Measurements from ENCODE around the gene TBC1D22B.

Gene TBC1D22B

DNA sequence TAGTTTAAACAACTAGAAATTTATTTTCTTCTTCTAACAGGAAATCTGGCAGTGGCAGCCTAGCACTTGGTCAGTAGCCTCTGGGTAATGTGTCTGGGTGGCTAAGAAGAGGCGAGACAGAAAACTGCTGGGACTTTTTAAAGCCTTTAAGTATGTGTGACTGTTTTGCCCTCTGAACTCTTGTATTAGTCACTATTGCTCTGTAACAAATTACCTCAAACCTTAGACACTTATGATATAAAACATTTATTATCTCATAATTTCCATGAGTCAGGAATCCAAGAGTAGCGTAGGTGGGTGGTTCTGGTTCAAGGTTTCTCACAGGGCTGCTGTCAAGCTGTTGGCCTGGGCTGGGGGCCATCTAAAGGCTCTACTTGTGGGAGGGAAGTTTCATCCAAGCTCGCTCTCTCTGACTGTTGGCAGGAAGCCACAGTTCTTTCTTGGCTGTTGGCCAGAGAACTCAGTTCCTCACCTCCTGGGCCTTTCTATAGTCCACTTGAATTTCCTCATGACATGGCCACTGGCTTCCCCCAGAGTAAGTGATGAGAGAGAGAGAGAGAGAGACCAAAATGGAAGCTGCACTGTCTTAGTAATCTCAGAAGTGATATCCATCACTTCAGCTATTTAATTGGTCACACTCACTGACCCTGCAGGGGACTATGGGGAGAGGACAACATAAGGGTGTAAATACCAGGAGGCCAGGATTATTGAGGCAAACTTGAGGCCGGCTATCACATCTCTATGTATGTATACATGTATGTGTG lies 17.4 kb upstream of the TBC1D22B start:
- peak; percentile 75 for DNase-seq (ENCODE audit: low read depth)

DNA sequence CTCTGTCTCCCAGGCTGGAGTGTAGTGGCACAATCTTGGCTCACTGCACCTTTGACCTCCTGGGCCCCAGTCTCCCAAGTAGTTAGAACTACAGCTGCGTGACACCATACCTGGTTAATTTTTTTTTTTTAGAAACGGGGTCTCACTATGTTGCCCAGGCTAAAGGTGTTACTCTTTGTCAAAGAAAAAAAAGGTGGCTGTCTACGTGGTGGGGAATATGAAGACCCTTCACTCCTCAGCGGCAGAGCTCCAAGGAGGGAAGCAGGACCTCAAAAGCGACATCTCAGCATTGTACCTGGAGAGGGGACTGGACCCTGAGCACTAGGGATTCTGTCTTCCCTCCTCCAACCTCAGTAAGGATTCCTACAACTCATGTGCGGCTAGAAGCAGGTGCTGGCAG lies 16.4 kb upstream of the TBC1D22B start:
- DNase-seq (ENCODE audit: low read depth), result no peak

DNA sequence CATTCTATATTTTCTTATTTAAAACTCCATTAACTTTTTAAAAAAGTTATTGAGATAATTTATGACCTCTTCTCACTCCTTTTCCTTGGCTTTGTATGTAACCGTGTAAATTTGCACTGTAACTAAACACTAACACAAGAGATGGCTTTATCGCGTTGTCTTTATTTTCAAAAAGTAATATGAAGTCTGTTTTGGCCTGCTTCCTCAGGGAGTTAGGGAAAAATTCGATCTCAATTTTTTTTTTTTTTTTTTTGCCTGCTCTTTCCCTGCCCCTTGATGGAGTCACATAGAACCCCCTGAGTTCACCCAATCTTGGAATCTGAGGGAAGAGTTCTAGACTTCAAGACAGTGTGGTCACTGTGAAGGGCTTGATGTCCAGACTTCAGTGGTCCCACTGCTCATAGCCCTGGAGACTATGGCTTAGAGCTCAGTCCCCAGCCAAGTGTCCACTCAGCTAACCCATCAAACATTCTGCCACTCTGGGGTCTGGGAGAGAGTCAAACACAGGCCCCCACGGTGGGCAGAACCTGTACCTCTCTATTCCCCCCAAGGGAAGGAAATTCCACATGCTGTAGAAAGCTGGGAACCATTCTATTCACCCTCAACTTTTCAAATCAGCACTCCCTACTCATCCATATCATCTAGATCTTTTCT lies 15.7 kb upstream of the TBC1D22B start:
- no peak for DNase-seq (ENCODE audit: low read depth)

DNA sequence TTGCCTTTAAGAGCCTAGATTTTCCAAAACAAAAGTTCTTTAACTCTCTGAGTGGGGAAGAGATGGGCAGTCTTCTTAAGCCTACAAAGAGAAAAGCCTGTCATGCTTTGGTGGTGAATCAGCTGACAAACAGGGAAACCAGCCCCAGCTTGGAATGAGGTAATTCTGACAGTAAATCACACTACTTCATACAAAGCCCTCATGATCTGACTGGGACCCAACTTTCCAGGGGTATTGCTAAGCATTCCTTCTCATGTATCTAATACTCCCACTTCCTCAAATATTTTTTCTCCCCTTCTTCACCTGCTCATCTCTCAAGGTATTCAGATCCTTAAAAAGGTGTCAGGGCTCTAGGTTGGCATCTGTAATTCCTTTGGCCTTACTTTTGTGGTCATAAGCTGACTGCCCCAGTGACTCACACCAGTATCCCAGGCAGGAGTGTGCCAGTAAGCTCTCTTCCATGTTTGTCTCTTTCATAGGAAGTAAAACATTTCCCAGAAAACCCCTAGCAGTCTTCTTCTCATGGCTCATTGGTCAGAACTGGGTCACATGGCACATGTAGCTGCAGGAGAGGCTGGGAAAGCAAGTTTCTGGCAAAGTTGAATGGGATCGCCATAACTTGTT lies 15.0 kb upstream of the TBC1D22B start:
- no peak for DNase-seq (ENCODE audit: low read depth)

DNA sequence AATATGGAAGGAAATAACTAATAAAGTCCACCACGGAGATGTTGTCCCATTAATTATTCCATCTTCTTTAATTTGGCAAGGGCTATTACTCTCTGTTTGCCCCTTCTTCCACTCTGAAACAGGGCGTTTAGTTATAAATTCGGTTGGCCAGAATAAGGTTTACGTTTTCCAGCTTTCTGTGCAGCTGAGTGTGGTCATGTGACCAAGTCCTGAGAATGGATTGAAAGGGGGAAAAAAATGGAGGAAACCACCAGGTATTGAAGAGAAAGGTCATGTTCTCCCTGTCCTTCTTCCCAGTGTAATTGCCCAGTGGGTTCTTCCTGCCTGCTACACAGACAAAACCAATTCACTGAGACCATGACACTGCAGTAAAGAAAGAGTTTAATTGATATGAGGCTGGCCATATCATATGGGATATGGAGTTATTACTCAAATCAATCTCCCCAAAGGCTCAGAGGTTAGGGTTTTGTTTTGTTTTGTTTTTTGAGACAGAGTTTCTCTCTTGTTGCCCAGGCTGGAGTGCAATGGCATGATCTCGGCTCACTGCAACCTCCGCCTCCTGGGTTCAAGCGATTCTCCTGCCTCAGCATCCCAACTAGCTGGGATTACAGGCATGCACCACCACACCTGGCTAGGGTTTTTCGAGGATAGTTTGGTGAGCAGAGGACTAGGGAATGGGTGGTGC lies 14.3 kb upstream of the TBC1D22B start:
- DNase-seq (ENCODE audit: low read depth), result no peak

DNA sequence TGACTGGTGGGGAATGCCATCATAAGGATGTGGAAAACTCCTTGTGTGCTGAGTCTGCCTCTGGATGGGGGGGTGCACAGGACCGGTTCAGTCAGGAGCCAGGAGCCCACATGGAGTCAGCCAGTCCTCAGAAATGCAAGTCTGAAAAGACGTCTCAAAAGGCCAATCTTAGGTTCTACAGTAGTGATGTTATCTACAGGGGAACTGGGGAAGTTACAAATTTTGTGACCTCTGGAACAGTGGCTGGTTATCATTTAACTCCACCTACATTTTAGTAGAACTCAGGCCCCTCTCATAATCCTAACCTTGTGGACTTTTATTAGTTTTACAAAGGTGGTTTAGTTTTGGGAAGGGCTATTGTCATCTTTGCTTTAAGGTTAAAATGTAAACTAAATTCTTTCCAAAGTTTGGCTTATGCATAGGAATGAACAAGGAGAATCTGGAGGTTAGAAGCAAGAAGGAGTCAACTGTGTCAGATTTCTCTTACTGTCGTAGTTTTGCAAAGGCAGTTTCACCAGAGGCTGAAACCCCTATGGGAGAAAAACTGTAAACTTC lies 13.7 kb upstream of the TBC1D22B start:
- DNase-seq (ENCODE audit: low read depth), result no peak

DNA sequence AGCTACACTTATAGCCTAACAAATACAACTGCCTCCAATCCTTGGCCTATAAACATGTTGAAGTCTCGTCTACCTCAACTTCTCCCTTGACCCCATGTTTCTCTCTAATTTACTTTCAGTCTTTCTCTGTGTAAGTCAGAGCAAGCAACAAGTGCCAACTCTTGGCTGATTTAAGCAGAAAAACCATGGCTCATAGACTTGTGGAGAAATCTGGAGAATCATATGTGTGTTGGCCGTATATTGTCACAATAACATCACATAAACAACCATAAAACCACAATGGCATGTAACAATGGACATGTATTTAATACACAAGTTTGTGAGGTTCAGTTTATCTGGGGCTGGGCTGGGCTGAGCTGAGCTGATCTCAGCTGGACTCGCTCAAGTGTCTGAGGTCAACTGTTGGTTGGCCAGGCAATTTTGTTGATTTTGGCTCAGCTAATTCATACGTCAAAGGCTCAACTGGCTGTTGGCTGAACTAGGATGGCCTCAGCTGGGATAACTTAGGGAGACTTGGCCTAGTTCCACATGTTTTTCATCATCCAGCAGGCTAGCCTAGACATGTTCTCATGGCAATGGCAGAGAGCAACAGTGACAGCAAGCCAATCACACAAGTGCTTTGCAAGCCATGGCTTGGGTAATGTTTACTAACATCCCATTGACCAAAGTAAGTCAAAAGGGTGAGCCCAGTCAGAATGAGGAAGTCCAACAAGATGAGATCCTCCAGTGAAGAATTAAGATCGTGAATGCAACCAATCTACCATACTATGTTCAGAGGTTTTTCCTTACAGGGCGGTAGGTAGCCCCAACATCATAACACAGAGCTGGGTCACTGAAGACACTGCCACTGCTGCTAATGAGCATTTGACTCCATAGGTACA lies 12.9 kb upstream of the TBC1D22B start:
- DNase-seq (ENCODE audit: low read depth), result no peak

DNA sequence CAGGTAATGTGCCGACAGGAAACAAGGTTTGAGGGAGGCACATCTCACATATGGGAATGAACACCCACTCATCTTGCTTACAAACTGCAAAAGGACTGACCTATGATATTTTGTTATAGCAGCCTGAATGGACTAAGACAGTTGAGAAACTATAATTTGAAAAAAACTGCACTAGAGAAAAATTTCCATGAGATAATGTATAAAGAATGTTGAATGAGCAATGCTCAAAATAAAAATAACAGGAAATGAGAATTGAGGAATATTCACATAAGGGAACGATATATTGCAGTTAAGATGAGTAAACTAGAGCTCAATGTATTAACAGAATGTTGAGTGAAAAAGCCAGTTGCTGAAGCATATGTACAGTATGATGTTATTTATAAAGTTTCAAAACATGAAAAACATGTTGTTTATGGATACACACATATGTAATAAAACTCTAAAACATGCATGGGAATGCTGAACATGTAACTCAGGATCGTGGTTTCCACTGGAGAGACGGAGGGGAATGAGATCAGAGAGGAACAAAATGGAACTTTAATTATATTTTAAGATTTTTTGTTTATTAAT lies 6.3 kb upstream of the TBC1D22B start:
- no peak for DNase-seq (ENCODE audit: low read depth)

DNA sequence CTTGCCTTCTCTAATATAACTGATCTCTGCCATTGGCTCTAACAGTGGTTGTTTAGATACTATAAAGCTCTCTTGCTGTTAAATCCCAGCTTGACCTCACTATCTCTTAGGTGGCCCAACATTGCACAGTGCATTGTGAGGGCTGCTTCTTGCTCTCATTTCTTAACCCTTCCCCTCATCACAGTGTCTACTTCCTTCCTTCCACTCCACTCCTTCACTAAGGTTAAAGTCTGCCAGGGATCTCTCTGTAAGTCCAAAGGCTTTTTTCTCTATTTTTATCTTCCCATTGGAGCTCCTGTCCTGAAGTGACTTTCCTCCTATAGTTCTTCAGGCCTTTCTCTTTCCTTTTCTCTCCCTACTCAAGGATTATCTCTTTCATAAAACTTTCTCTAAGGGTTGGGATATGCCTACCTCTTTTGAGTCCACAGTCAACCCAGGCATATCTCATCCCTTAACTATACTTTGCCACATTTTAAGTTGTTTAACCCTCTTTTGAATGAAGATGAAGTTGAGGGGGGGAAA lies 4.0 kb upstream of the TBC1D22B start:
- no peak for DNase-seq (ENCODE audit: low read depth)

DNA sequence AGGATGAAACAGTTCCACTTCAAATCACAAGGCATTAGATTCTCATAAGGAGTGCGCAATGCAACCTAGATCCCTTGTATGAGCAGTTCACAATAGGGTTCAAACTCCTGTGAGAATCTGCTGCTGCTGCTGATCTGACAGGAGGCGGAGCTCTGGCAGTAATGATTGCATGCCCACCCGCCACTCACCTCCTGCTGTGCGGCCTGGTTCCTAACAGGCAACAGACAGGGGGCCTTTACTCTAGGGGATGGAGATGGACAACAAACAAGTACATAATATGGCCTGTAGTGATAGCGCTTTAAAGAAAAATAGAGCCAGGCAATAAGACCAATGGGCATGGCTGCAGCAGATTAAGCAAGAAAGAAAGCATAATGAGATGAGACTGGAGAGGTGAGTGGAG lies 2.7 kb upstream of the TBC1D22B start:
- DNase-seq (ENCODE audit: low read depth), result no peak

DNA sequence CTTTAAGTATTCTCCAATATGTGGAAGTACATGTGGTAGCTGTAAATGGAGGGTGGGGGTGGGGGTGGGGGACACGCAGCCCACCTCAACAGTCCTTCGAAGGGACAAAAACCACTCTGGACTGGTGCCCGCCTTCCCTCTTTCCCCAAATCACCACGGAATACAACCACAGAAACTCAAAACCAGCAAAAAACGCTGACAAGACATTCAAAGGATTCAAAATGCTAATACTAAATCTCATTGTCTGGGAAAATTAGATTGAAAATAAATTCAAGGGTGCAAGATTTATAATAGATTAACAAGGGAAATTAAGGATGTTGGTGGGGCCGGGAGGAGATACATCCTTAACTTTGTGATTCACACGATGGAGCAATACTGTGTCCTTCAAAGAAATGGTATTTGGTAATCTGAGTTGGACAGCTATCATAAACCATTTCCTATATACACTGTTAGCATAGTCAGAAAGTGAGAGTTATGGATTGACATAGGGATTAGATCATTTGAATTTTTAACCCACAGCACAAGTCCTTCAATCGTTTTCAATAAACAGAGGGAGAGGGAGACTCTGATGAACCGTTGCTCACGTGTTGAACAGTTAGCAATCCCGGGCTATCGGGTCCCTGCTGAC lies 766 bp upstream of the TBC1D22B start:
- no peak for DNase-seq (ENCODE audit: low read depth)

DNA sequence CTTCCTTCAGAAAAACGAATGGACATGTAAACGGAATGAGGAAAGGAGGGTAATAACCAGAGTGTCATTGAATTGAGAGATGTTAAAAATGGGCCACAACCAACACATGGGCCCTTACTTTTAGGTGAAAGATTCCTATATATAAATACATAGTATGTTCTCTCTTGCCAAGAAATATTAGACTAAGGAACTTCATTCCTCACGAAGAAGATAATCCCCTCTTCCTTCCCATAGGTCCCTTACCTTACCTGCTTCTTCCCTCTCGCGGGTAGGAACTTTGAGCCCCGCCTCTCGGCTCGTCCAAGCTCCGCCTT lies 295 bp upstream of the TBC1D22B start:
- no peak for DNase-seq (ENCODE audit: low read depth)

DNA sequence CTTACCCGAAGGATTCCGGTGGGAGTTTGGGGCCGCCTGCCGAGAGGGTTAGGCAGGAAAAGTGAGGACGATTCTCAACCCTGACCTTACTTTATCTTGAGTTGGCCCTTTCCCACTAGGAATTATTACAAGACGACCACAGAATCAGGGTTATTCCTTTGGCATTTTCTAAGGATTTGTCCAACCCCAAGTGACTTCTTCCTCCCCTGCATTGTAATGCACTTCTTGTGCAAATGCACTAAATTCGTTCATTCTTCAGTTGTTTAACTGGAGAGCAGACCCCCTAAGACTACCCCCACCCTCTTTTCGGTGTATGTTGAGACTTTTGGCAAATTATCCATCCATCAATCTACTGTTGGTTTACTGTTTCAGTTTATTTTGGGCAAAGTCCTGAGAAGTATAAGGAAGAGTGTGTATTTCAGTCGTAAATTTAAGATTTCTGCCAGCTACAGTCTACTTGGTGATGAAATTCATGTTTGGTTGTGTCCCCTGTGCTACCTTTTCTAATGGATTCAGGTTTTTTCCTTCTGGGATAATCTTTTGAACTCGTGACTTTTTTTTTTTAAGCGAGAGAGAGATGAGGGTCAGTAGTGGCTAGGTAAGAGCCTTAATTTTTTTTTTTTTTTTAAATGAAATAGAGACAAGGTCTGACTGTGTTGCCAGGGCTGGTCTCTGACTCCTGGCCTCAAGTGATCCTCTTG lies 983 bp downstream of the TBC1D22B start:
- no peak for DNase-seq (ENCODE audit: low read depth)

DNA sequence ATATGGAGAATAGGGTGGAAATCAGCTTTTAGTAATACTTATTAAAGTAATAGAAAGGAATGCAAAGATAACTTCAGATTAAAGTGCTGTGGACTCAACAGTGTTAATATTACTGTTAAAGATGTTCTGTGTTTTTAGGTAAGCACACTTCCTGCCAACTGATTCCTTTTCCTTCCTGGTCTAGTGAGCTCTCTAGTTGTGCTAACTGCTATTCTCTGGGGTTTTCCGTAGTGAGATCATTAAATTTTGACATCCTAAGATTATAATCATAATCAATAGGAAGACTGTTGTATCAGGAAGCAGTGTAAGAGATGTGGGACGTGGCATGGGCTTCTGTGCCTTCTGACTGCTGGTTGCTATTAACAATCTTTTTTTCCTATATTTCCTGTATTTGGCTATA lies 1.6 kb downstream of the TBC1D22B start:
- DNase-seq (ENCODE audit: low read depth), result no peak

DNA sequence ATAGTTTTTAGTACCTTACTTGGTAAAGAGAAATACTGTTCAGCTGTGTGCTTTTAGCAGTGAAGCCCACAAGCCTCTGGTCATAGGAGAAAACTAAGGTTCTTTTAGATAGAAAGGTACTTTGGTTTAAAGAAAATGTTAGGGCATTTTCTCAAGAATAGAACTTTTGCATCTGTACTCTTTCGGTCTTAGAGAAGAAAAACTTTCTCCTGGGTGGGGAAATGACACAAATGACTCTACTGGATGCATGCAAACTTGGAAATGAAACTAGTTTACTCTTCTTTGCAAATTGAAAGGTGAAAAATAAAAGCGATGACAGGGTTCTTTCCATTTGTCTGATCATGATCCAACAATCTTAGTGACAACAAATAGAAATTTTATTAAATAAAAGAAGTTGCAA lies 2.5 kb downstream of the TBC1D22B start:
- no peak for DNase-seq (ENCODE audit: low read depth)

DNA sequence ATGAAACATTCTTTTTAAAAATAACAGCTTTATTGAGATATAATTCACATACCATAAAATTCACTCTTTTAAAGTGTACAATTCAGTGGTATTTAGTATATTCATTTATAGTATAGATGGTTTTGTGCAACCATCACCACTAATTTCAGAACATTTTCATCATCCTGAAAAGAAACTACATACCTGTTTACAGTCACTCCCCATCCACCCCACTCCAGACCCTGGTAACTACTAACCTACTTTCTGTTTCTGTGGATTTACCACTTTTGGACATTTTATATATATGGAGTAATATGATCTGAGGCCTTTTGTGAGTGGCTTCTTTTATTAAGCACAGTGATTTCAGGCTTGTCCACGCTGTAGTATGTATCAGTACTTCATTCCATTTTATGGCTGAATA lies 2.9 kb downstream of the TBC1D22B start:
- no peak for DNase-seq (ENCODE audit: low read depth)

DNA sequence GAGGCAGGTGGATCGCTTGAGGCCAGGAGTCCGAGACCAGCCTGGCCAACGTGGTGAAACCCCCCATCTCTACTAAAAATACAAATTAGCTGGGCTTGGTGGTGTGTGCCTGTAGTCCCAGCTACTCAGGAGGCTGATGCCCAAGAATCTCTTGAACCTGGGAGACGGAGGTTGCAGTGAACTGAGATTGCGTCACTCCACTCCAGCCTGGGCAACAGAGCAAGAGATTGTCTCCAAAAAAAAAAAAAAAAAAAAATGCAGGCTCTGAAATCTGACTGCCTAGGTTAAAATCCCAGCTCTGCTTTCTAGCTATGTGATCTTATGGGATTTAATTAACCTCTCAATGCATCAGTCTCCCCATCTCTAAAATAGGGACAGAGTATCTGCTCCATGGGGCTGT lies 3.6 kb downstream of the TBC1D22B start:
- no peak for DNase-seq (ENCODE audit: low read depth)

DNA sequence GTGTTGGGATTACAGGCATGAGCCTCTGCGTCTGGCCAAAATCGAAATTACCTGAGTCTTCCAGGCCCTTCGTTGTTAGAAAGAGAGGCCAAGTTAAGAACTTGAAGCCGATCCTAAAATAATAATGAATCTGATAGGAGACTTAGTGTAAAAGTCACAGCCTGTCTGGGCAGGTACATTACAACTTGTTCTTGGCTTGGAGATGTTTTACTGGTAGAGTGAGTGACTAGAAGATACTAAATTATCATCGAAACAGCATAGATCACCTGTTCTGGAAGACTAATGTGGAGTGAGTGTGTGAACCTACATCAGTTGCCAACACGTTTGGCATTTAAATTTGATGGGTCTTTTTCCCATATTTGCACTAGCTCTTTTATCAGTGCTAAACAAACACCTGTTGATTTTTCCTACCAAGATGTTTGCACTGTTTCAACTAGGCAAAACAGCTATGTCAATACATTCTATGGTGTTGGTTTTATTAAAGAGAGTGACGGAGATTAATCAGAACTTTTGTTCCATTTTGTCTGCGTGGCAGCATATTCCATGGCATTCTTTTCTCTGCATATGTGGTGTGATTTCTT lies 5.0 kb downstream of the TBC1D22B start:
- DNase-seq (ENCODE audit: low read depth), result no peak

DNA sequence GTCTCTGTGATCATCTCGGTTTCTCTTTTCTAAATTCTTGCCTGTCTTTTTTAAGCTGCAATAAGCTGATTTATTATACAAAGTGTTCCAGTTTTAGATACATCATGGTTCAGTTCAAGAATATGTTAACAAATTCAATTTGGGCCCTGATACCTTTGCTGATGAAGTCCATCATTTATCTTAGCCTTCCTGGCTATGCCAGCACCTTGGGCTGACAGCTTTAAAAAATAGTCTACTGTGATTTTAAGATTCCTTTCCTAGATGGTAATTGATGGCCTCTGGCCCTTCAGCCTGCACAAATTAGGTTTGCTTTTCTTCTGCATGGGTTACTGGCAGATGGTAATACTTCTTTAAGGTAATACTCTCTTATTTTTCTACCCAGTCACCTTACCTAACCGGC lies 7.4 kb downstream of the TBC1D22B start:
- DNase-seq (ENCODE audit: low read depth), result no peak

DNA sequence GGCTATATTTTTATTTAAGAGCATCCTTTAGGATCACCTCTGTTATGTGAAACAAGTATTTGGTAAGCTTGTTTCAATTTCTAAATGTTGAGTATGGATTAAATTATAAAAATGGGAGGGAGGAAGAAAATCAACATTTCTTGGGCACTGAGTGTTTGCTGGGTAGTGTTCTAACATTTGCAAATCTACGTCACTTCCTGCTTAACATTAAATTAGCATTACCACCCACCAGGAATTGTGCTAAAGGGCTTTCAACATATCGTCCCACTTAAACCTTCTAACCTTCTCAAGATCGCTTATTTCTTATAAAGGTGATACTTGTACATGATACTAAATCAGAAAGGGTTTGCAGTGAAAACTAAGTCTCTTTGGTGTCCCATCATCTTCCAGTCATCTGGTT lies 8.3 kb downstream of the TBC1D22B start:
- no peak for DNase-seq (ENCODE audit: low read depth)
